ENCODE results near the gene ASXL1. TPM values are rescaled to one million over a fixed set of nuclear protein-coding genes. Genes with fewer than 3 reads are reported as not detected.
A peak's percentile ranks its signal among the peaks of the same experiment; 100 is the strongest.

ASXL1 gene
- total and polyA plus RNA-seq, 2 experiments from 2014 or later: 10.4 to 29.0 TPM

GRCh38 chr20:32451682-32452461 lies 93.7 kb downstream of the ASXL1 start:
- H3K4me1 ChIP-seq (ENCODE audit: insufficient read depth): peaks cover 5% of the 10 kb centered on the region; the same call in 1 of the 2 replicates
- peaks cover 10% of the 10 kb centered on the region for H3K36me3 ChIP-seq (ENCODE audit: insufficient read depth)
- H3K4me3 Mint-ChIP-seq: no peak overlapping the region
- TF ChIP-seq, protein P1, sequence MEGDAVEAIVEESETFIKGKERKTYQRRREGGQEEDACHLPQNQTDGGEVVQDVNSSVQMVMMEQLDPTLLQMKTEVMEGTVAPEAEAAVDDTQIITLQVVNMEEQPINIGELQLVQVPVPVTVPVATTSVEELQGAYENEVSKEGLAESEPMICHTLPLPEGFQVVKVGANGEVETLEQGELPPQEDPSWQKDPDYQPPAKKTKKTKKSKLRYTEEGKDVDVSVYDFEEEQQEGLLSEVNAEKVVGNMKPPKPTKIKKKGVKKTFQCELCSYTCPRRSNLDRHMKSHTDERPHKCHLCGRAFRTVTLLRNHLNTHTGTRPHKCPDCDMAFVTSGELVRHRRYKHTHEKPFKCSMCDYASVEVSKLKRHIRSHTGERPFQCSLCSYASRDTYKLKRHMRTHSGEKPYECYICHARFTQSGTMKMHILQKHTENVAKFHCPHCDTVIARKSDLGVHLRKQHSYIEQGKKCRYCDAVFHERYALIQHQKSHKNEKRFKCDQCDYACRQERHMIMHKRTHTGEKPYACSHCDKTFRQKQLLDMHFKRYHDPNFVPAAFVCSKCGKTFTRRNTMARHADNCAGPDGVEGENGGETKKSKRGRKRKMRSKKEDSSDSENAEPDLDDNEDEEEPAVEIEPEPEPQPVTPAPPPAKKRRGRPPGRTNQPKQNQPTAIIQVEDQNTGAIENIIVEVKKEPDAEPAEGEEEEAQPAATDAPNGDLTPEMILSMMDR (conservative IDR thresholded peaks at IDR 0.05; ENCODE audit: low read depth in 2 of 2): peak in 1 of 2 experiments; percentile 20; a peak in 1 of 4 replicates
- TF ChIP-seq EZH2phosphoT487 (IDR thresholded peaks at IDR 0.05; ENCODE audit: unreplicated experiment): no peak
- H3K27ac Mint-ChIP-seq: no peak overlapping the region
- peaks cover 36% of the 10 kb centered on the region for H3K36me3 Mint-ChIP-seq (ENCODE audit: low read depth)
- ATAC-seq (peak; percentile 42), DNase-seq (ENCODE audit: low spot score) (no peak)
- 0 out of 2 replicates have a peak, but pooled peaks cover 6% of the 10 kb centered on the region for H3F3A ChIP-seq (replicated peaks; ENCODE audit: low read depth)
- H3K4me3 ChIP-seq: no peak overlapping the region
- no peak overlapping the region for H3K4me2 ChIP-seq
- no peaks in the 10 kb centered on the region for H3K27me3 ChIP-seq (ENCODE audit: insufficient read depth)
- H3K4me1 Mint-ChIP-seq: peaks cover 2% of the 10 kb centered on the region; the same call in 1 of the 3 replicates
- no peaks in the 10 kb centered on the region for H3K9me3 Mint-ChIP-seq
- peaks cover 28% of the 10 kb centered on the region for H4K20me1 ChIP-seq (replicated peaks; ENCODE audit: insufficient read depth)
- no peaks in the 10 kb centered on the region for H3K9me2 ChIP-seq (ENCODE audit: insufficient read depth)
- H3K79me2 ChIP-seq (replicated peaks; ENCODE audit: insufficient read depth): 0 out of 2 replicates have a peak, but pooled peaks cover 6% of the 10 kb centered on the region
- no peak overlapping the region for H2AFZ ChIP-seq
- peaks cover 9% of the 10 kb centered on the region for H3K27me3 Mint-ChIP-seq (ENCODE audit: insufficient read depth, low read depth, poor library complexity)
- H3K27ac ChIP-seq (ENCODE audit: low read depth): no peak overlapping the region

- H3K9me3 Mint-ChIP-seq: no peaks in the 10 kb centered on the region
- H3K36me3 Mint-ChIP-seq (ENCODE audit: low read depth): peaks cover 28% of the 10 kb centered on the region
- H3K4me3 Mint-ChIP-seq: no peak overlapping the region
- ATAC-seq (no peak), DNase-seq (ENCODE audit: low spot score) (no peak)
- peaks cover 14% of the 10 kb centered on the region for H3K27me3 Mint-ChIP-seq (ENCODE audit: insufficient read depth, low read depth, poor library complexity)
- Histone ChIP-seq H3K9me2 (ENCODE audit: insufficient read depth) (no peaks in the 10 kb centered on the region), H3K27ac (ENCODE audit: low read depth) (no peak overlapping the region), H3K4me3 (no peak overlapping the region), H3K36me3 (ENCODE audit: insufficient read depth) (peaks cover 4% of the 10 kb centered on the region; the same call in 1 of the 2 replicates), H2AFZ (no peak overlapping the region), H3K27me3 (ENCODE audit: insufficient read depth) (no peaks in the 10 kb centered on the region), H3K4me2 (no peak overlapping the region), H3K4me1 (ENCODE audit: insufficient read depth) (peaks cover 9% of the 10 kb centered on the region), H4K20me1 (replicated peaks; ENCODE audit: insufficient read depth) (peaks cover 28% of the 10 kb centered on the region), H3K79me2 (replicated peaks; ENCODE audit: insufficient read depth) (0 out of 2 replicates have a peak, but pooled peaks cover 6% of the 10 kb centered on the region), H3F3A (replicated peaks; ENCODE audit: low read depth) (0 out of 2 replicates have a peak, but pooled peaks cover 8% of the 10 kb centered on the region)
- no peak overlapping the region for H3K27ac Mint-ChIP-seq
- peaks cover 6% of the 10 kb centered on the region; the same call in 2 of the 3 replicates for H3K4me1 Mint-ChIP-seq
- TF ChIP-seq EZH2 (IDR thresholded peaks at IDR 0.05; ENCODE audit: low read depth, unreplicated experiment) (no peak), ETS1 (IDR thresholded peaks at IDR 0.05) (no peak), ZNF331 (CRISPR knock-in tag; IDR thresholded peaks at IDR 0.05; ENCODE audit: low read depth) (no peak), STAT1 (IDR thresholded peaks at IDR 0.05; ENCODE audit: unreplicated experiment) (no peak), ZNF114 (CRISPR knock-in tag; IDR thresholded peaks at IDR 0.05) (no peak), CREB1 (CRISPR knock-in tag; IDR thresholded peaks at IDR 0.05; ENCODE audit: low read depth) (no peak), EZH2phosphoT487 (IDR thresholded peaks at IDR 0.05; ENCODE audit: unreplicated experiment) (no peak), POLR2AphosphoS5 (IDR thresholded peaks at IDR 0.05; ENCODE audit: low read depth) (no peak), NANOG (IDR thresholded peaks at IDR 0.05; ENCODE audit: borderline replicate concordance) (no peak)
- TF ChIP-seq, protein P2, sequence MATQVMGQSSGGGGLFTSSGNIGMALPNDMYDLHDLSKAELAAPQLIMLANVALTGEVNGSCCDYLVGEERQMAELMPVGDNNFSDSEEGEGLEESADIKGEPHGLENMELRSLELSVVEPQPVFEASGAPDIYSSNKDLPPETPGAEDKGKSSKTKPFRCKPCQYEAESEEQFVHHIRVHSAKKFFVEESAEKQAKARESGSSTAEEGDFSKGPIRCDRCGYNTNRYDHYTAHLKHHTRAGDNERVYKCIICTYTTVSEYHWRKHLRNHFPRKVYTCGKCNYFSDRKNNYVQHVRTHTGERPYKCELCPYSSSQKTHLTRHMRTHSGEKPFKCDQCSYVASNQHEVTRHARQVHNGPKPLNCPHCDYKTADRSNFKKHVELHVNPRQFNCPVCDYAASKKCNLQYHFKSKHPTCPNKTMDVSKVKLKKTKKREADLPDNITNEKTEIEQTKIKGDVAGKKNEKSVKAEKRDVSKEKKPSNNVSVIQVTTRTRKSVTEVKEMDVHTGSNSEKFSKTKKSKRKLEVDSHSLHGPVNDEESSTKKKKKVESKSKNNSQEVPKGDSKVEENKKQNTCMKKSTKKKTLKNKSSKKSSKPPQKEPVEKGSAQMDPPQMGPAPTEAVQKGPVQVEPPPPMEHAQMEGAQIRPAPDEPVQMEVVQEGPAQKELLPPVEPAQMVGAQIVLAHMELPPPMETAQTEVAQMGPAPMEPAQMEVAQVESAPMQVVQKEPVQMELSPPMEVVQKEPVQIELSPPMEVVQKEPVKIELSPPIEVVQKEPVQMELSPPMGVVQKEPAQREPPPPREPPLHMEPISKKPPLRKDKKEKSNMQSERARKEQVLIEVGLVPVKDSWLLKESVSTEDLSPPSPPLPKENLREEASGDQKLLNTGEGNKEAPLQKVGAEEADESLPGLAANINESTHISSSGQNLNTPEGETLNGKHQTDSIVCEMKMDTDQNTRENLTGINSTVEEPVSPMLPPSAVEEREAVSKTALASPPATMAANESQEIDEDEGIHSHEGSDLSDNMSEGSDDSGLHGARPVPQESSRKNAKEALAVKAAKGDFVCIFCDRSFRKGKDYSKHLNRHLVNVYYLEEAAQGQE (IDR thresholded peaks at IDR 0.05; ENCODE audit: unreplicated experiment): no peak
- TF ChIP-seq, protein P1 (conservative IDR thresholded peaks at IDR 0.05; ENCODE audit: low read depth in 2 of 2): no peak
These were observed 94.8 kb downstream of the ASXL1 start for GRCh38 chr20:32452776-32453466.

Data from GM23338 (cell line).